Activated CD4-positive, alpha-beta T cell treated with anti-CD3 and anti-CD28 coated beads for 36 hours (primary cell): ENCODE data around the gene MCF2L2. TPM values are rescaled to one million over a fixed set of nuclear protein-coding genes. Genes with fewer than 3 reads are reported as not detected.

Experiments used
- ATAC-seq: fragments of 200-7000 bp; cut with Tn5 transposase; one replicate; pipeline ENCODE4 v1.10.0; 2021; ENCODE audit warnings: mild to moderate bottlenecking, moderate library complexity
- CTCF ChIA-PET: fragments of 350-600 bp; sonication (Branson Sonifier 250); formaldehyde crosslinking; loops from one replicate; lab custom pipeline; 2021; ENCODE audit warnings: antibody characterized with exemption; lab: Charles Lee
- POLR2A ChIA-PET: fragments of 350-600 bp; sonication (Branson Sonifier 250); formaldehyde crosslinking; loops from one replicate; lab custom pipeline; 2021; ENCODE audit warnings: antibody characterized with exemption, inconsistent platforms; lab: Charles Lee
- DNase-seq: peaks from one replicate; pipeline ENCODE4 v3.0.0-alpha.2; 2020
- H3K27ac Mint-ChIP-seq: one replicate; pipeline ENCODE4 v1.8.0; 2021; ENCODE audit warnings: mixed read lengths
- H3K27me3 Mint-ChIP-seq: one replicate; pipeline ENCODE4 v1.8.0; 2021; ENCODE audit warnings: mixed read lengths
- H3K36me3 Mint-ChIP-seq: one replicate; pipeline ENCODE4 v1.8.0; 2021; ENCODE audit warnings: low read depth, mixed read lengths
- H3K4me1 Mint-ChIP-seq: one replicate; pipeline ENCODE4 v1.8.0; 2021; ENCODE audit warnings: mixed read lengths
- H3K4me3 Mint-ChIP-seq: one replicate; pipeline ENCODE4 v1.8.0; 2021; ENCODE audit warnings: mild to moderate bottlenecking, moderate library complexity, mixed read lengths
- H3K9me3 Mint-ChIP-seq: one replicate; pipeline ENCODE4 v1.8.0; 2021; ENCODE audit warnings: low read depth, mixed read lengths
- intact Hi-C, 2 experiments: fragments of 100-400 bp; cut with DNase I in 1 of 2; cut with micrococcal nuclease in 1 of 2; formaldehyde crosslinking; loops; one replicate each; pipeline versions ENCODE4 v1.14.2 to v1.15.1; 2022 to 2024; cut with DNase I, micrococcal nuclease
- total RNA-seq, 2 experiments: library from RNA; stranded (reverse); gene quantifications; one replicate each; pipeline ENCODE4 v1.2.3, GENCODE V29; 2021

MCF2L2 gene
- total RNA-seq, 2 experiments from 2014 or later = 1.9 to 2.3 TPM

DNA sequence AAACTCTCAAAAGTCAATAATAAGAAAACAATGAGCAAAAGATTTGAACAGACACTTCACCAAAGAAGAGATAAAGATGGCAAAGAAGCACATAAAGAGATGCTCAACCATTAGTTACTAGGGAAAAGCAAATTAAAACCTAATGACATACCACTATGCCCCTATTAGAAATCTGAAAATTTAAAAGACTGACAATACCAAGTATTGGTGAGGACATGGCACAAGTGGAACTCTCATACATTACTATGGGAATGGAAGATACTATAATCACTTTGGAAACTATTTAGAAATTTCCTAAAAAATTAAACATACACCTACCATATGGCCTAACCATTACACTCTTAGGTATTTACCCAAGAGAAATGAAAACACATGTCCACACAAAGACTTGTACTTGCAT, 230.7 kb downstream of the MCF2L2 start:
- DNase-seq = no peak
- Mint-ChIP-seq H3K9me3 (peaks cover 4% of the 10 kb centered on the region), H3K36me3 (peaks cover 11% of the 10 kb centered on the region), H3K27me3 (no peaks in the 10 kb centered on the region), H3K27ac (no peak overlapping the region), H3K4me3 (no peak overlapping the region), H3K4me1 (peaks cover 16% of the 10 kb centered on the region)
- intact Hi-C loops = no loop called here
- ChIA-PET POLR2A (no interaction called here), CTCF (no interaction called here)
- no peak for ATAC-seq

DNA sequence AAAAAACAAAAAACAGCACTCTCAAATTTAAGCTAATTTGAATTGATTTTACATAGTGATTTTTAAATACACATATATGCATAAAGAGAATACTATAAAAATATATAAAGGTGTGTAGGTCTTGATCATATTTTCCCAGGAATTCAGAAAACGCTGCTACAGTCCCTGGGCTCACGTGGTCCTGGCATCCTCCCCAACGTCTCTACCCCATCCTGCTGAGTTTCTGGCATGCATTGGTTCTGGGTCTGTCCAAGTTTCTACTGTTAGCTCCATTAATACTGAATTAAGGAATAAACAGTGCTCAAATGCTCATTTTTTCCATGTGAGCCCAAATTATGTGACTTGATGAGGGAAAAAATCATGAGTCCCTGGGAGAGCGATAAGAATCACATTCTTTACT, 233.2 kb downstream of the MCF2L2 start:
- POLR2A ChIA-PET = interaction anchor here (0.6 kb wide), 1 partner anchor 232 kb away, joined by 3 read pairs; no protein-coding TSS in a partner anchor
- no peak overlapping the region for H3K27ac Mint-ChIP-seq
- H3K9me3 Mint-ChIP-seq = no peaks in the 10 kb centered on the region

DNA sequence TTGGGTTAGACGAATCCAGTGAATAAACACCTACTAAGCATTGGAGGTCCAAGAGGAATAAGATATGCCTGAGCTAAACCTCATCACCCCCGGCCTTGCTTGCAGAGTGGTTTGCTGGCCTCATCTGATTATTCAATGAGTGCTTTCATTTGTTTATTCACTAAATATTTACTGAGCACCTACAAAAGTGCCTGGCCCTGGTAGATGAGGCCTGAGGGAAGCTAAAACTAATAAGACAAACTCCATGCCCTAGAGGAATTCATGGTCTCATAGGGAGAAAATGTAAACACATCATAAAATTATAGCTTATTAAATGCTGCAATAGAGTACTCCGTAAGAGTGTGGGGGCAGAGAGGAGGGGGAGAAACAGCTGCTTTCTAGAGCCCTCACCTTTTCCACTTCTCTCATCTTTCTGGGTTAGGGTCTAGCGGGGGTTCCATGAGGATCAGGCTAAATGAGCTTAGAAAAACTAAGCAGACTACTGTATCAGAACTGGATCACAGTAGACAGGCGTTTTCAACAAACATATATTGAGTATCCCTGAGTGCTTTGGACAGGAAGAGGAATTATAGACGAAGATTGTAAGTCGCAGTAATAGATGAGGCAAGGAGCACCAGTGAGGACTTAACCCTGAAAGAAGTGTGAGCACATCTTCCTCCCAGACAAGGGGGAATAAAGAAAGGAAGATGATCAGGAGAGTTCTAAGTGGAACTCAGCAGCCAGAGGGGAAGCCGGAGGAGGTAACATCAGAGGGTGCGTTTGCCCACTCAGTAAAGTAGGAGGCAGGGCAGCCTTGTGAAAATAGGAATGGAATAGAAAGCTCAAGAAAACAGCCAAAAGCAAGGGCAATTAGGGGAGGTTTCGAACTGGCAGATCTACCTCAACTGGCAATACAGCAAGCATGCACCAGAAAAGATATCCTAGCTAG, 234.4 kb downstream of the MCF2L2 start:
- Mint-ChIP-seq H3K27ac (no peak overlapping the region), H3K4me3 (no peak overlapping the region), H3K4me1 (peaks cover 7% of the 10 kb centered on the region), H3K36me3 (no peaks in the 10 kb centered on the region), H3K27me3 (no peaks in the 10 kb centered on the region), H3K9me3 (no peaks in the 10 kb centered on the region)
- intact Hi-C loops = no loop called here
- POLR2A ChIA-PET = interaction anchor here (0.6 kb wide), 1 partner anchor 164 kb away, joined by 9 read pairs; no protein-coding TSS in a partner anchor
- ATAC-seq = no peak
- DNase-seq = no peak
- CTCF ChIA-PET = interaction anchor here (0.6 to 3.3 kb wide), 6 partner anchors 9 to 189 kb away, joined by 3 to 25 read pairs (median 5); no protein-coding TSS in a partner anchor

More for the DNA sequence above, 233.2 kb downstream of the MCF2L2 start:
- Mint-ChIP-seq H3K36me3 (no peaks in the 10 kb centered on the region), H3K4me1 (peaks cover 7% of the 10 kb centered on the region), H3K27me3 (no peaks in the 10 kb centered on the region), H3K4me3 (no peak overlapping the region)
- intact Hi-C loops = no loop called here
- DNase-seq = no peak
- ATAC-seq = no peak
- CTCF ChIA-PET = interaction anchor here (2.5 to 3.3 kb wide), 2 partner anchors 11 to 187 kb away, joined by 6 to 25 read pairs; no protein-coding TSS in a partner anchor

DNA sequence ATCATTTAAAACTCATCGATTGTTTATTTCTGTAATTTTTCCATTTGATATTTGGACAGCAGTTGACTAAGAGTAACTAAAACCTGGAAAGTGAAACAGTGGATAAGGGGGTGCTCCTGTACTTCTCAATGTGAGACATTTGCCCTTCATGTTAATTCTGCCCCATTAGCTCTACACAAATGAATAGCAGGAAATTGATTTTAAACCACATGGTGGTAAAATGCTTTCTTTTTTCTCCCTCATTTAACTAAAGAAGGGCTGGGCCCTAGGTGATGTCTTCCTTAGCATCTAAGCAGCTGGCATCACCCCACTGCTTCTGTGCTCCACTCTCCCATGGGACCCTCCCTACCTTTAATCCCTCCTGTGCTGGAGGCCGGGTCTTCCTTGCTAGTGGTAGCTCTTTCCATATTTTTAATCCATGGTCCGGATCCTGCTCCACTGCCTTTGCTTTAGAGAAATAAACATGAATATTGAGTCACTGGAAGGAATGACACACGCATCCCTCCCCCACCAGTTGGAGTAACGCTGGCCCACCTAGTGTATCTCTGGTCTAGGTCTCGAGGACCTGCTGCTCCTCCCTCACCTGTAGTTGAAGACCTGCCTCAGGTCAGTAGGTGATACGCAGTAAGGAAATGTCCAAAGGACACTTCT, 235.6 kb downstream of the MCF2L2 start:
- H3K4me3 Mint-ChIP-seq = no peak overlapping the region
- H3K36me3 Mint-ChIP-seq = no peaks in the 10 kb centered on the region

DNA sequence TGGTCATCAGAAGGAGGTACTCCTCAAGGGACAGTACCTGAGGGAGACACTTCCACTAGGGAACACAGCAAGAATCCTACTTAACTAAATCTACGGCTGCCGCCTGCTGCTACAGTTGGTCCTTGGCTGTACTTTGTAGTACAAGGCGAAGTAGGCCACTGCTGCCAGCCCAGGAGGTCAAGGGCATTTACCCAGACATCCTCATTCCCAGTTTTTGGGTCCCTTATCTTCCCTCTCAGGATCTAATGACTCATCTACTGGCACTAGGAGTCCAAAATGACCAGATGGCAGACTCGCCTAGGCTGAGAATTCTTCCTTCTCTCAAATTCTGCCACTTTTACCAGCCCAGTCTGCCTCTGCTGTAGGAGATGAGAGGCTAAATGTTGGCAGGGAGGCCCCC, 238.8 kb downstream of the MCF2L2 start:
- ATAC-seq = no peak
- no peak for DNase-seq
- Mint-ChIP-seq H3K27ac (no peak overlapping the region), H3K9me3 (no peaks in the 10 kb centered on the region), H3K27me3 (no peaks in the 10 kb centered on the region), H3K4me3 (no peak overlapping the region), H3K4me1 (peaks cover 20% of the 10 kb centered on the region), H3K36me3 (no peaks in the 10 kb centered on the region)
- ChIA-PET POLR2A (no interaction called here), CTCF (no interaction called here)
- intact Hi-C loops = loop anchor here (5.0 to 10.0 kb wide), 2 partner anchors 78 to 575 kb away; no protein-coding TSS in a partner anchor

More for the DNA sequence above, 235.6 kb downstream of the MCF2L2 start:
- intact Hi-C loops = no loop called here
- Mint-ChIP-seq H3K4me1 (peaks cover 7% of the 10 kb centered on the region), H3K9me3 (no peaks in the 10 kb centered on the region), H3K27me3 (no peaks in the 10 kb centered on the region), H3K27ac (no peak overlapping the region)
- ChIA-PET CTCF (interaction anchor here (0.6 to 3.3 kb wide), 5 partner anchors 8 to 633 kb away, joined by 3 to 25 read pairs (median 6); partner anchors contain the start of gene MAP6D1), POLR2A (no interaction called here)
- ATAC-seq = peak; percentile 39
- DNase-seq = no peak

DNA sequence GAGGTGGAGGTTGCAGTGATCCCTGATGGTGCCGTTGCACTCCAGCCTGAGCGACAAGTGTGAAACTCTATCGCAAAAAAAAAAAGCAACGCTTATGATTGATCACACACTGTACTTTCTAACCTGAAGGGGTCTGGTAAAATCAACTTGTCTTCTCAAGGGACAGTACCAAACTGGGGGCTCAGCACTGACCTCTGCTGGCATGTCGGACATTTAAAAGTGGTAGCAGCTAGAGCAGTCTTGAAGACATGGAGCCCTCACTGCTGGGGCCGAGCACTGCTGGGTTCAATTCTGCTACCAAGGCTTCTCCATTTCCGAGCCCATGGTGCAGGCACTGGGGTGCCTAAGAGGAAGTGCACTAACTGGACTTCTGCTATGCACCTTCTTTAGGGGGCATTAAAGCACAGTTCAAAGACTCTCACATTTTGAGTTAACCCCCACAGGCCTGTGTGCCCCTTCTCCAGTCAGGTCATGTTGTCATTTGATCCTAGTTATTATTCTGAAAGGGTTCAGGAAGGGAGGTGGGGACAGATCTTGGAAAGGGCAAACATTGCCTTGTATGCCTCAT, 239.4 kb downstream of the MCF2L2 start:
- CTCF ChIA-PET = interaction anchor here (0.7 to 8.4 kb wide), 4 partner anchors 23 to 193 kb away, joined by 3 to 257 read pairs (median 4); no protein-coding TSS in a partner anchor
- intact Hi-C loops = loop anchor here (5.0 to 10.0 kb wide), 2 partner anchors 78 to 576 kb away; no protein-coding TSS in a partner anchor
- no peaks in the 10 kb centered on the region for H3K27me3 Mint-ChIP-seq
- POLR2A ChIA-PET = no interaction called here
- H3K4me1 Mint-ChIP-seq = peaks cover 20% of the 10 kb centered on the region
- no peaks in the 10 kb centered on the region for H3K9me3 Mint-ChIP-seq
- H3K4me3 Mint-ChIP-seq = no peak overlapping the region
- H3K36me3 Mint-ChIP-seq = no peaks in the 10 kb centered on the region
- DNase-seq (peak; percentile 56), ATAC-seq (peak; percentile 33)
- no peak overlapping the region for H3K27ac Mint-ChIP-seq

DNA sequence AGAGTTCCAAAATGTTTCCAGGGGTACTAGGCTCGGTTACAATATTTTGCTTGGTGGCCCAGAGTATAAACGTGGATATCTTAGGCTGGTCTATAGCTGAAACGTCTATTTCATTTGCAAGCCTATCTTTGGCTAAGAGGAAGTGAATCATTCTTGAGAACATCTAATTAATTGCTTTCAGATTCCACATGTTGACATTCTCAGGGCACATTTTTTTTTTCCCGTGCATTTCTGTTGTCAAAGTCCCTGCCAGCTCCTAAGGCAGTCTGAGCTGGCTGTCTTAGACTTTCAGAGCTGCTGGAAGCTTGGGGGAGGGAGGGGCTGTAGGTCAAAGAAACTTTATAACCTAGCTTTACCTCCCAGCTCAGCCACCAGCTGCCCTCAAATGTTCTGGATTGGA, 242.7 kb downstream of the MCF2L2 start:
- Mint-ChIP-seq H3K9me3 (no peaks in the 10 kb centered on the region), H3K27ac (peak overlapping the region; percentile 75), H3K4me3 (no peak overlapping the region), H3K36me3 (no peaks in the 10 kb centered on the region), H3K4me1 (peaks cover 13% of the 10 kb centered on the region), H3K27me3 (peaks cover 2% of the 10 kb centered on the region)
- ChIA-PET CTCF (interaction anchor here (0.6 to 8.4 kb wide), 31 partner anchors 8 to 449 kb away, joined by 3 to 257 read pairs (median 4); partner anchors contain the start of gene B3GNT5), POLR2A (interaction anchor here (0.6 to 1.7 kb wide), 3 partner anchors 80 to 206 kb away, joined by 3 to 5 read pairs (median 3); no protein-coding TSS in a partner anchor)
- intact Hi-C loops = loop anchor here (2.0 to 10.0 kb wide), 3 partner anchors 69 to 579 kb away; no protein-coding TSS in a partner anchor
- ATAC-seq = peak; percentile 53
- DNase-seq = no peak

DNA sequence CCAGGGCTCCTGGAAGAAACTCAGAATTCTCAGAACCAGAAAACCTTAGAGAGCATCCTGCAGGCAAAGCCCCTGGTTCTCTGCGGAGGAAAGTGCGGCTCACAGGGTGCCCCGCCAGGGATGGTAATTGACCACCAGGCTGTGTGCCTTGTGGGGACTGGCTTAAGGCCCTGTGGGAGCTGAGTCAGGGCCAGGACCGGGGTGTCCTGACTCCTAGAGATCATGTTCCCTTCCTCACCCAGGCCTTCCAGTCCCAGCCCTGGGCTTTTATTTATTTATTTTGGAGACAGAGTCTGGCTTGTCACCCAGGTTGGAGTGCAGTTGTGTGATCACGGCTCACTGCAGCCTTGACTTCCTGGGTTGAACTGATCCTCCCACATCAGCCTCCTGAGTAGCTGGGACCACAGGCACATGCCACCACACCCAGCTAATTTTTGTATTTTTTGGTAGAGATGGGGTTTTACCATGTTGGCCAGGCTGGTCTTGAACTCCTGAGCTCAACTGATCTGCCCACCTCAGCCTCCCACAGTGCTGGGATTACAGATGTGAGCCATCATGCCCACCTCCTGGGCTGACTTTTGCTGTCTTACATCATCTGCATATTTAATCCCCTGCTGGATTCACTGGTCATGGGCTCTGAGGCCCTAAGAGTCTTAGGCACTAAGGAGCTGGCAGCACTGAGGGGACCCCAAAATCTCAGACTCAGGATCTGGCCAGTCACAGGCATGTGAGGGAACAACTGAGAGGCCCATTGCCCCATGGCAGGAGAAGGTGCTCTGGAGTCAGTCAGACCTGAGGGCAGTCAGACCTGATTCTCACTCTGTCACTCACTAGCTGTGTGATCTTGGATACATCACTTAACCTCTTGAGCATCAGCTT, 245.4 kb downstream of the MCF2L2 start:
- DNase-seq (no peak), ATAC-seq (no peak)
- Mint-ChIP-seq H3K4me1 (peaks cover 20% of the 10 kb centered on the region), H3K36me3 (no peaks in the 10 kb centered on the region), H3K27me3 (peaks cover 15% of the 10 kb centered on the region), H3K9me3 (no peaks in the 10 kb centered on the region), H3K4me3 (no peak overlapping the region), H3K27ac (no peak overlapping the region)
- ChIA-PET CTCF (interaction anchor here (0.6 to 8.4 kb wide), 8 partner anchors 11 to 221 kb away, joined by 3 to 257 read pairs (median 13); partner anchors contain the start of gene LAMP3), POLR2A (no interaction called here)
- intact Hi-C loops = loop anchor here in 1 of 2 experiments (10.0 kb wide), 1 partner anchor 582 kb away; no protein-coding TSS in a partner anchor

DNA sequence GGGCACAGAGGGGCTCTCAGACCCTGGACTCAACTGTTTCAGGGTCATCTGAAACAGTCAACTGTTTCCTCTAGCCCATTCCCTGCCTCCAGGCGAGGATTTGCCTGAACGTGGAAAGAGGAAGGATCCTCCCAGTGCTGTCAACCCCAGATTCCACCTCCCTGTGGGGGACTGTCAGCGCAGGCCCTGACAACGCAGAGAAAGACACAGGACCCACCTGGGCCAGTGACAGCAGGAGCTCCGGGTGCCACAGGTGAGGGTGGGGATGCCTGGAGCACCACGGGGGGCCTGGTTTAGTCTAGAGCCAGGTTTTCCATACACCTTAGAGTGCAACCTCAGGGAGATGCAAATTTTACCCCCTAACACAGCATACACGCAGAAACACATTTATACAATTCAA, 246.3 kb downstream of the MCF2L2 start:
- DNase-seq = no peak
- ATAC-seq = no peak
- Mint-ChIP-seq H3K36me3 (no peaks in the 10 kb centered on the region), H3K4me1 (peaks cover 20% of the 10 kb centered on the region), H3K27me3 (peaks cover 15% of the 10 kb centered on the region), H3K9me3 (no peaks in the 10 kb centered on the region), H3K27ac (no peak overlapping the region), H3K4me3 (no peak overlapping the region)
- ChIA-PET POLR2A (no interaction called here), CTCF (interaction anchor here (6.0 to 8.4 kb wide), 2 partner anchors 59 to 200 kb away, joined by 52 to 257 read pairs; no protein-coding TSS in a partner anchor)
- intact Hi-C loops = loop anchor here in 1 of 2 experiments (10.0 kb wide), 1 partner anchor 583 kb away; no protein-coding TSS in a partner anchor

DNA sequence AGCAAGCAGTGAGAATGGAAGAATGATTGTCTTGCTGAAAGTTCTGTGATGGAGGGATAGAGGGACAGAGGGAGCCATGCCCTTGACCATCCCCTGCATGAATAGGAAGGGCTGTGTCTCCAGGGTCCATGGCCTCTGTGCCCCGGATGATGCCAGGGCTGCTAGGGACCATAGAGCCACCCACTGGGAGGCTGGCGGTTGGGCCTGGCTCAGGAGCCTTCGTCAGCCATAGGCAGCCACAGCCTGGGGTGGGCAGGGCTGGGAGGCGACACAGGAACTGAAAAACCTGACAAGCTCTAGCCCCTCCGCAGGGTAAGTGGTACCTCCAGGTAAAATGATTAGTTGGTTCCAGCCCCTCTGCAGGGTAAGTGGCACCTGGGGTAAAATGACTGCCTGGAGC, 246.8 kb downstream of the MCF2L2 start:
- CTCF ChIA-PET = interaction anchor here (6.0 to 8.4 kb wide), 2 partner anchors 58 to 201 kb away, joined by 52 to 257 read pairs; no protein-coding TSS in a partner anchor
- intact Hi-C loops = loop anchor here in 1 of 2 experiments (10.0 kb wide), 1 partner anchor 583 kb away; no protein-coding TSS in a partner anchor

More for the DNA sequence above, 246.8 kb downstream of the MCF2L2 start:
- Mint-ChIP-seq H3K36me3 (no peaks in the 10 kb centered on the region), H3K27ac (no peak overlapping the region), H3K4me3 (no peak overlapping the region), H3K27me3 (peaks cover 17% of the 10 kb centered on the region), H3K9me3 (no peaks in the 10 kb centered on the region), H3K4me1 (peaks cover 20% of the 10 kb centered on the region)
- POLR2A ChIA-PET = no interaction called here
- no peak for ATAC-seq
- no peak for DNase-seq
